OCI-LY3 (cell line): ENCODE measurements around the gene NDST1.

Experiments
- H2AFZ ChIP-seq: fragments of 200-600, 300-600 bp; shearing (Covaris generic); 2 replicates; pipeline ENCODE4 v1.6.0; 2014; ENCODE audit warnings: antibody characterized with exemption, low read depth, low read length
- H3K27ac ChIP-seq: fragments of 200-600, 300-600 bp; sonication (generic); 2 replicates; pipeline ENCODE4 v1.5.1; 2014; ENCODE audit warnings: mild to moderate bottlenecking, low read length, moderate library complexity, mixed read lengths
- H3K27me3 ChIP-seq: fragments of 200-600, 300-600 bp; sonication (generic); 2 replicates; pipeline ENCODE4 v1.6.1; 2014; ENCODE audit warnings: low read depth, low read length, mixed read lengths
- H3K36me3 ChIP-seq: fragments of 200-600, 300-600 bp; sonication (generic); replicated peaks from 2 replicates; pipeline ENCODE3; 2014; ENCODE audit warnings: low read depth, low read length, mixed read lengths
- H3K4me1 ChIP-seq: fragments of 300-600, 200-600 bp; sonication (generic); 2 replicates; pipeline ENCODE4 v1.6.1; 2014; ENCODE audit warnings: low read length, mixed read lengths
- H3K4me2 ChIP-seq: fragments of 200-600, 300-600 bp; sonication (generic); 2 replicates; pipeline ENCODE4 v1.6.1; 2014; ENCODE audit warnings: low read length, mixed read lengths
- H3K4me3 ChIP-seq: fragments of 300-600, 200-600 bp; sonication (generic); 2 replicates; pipeline ENCODE4 v1.5.1; 2014; ENCODE audit warnings: antibody characterized with exemption, mild to moderate bottlenecking, low read length, moderate library complexity
- H3K79me2 ChIP-seq: fragments of 300-600, 200-600 bp; shearing (Covaris generic); 2 replicates; pipeline ENCODE4 v1.6.1; 2014; ENCODE audit warnings: mild to moderate bottlenecking, low read length, mixed read lengths
- H3K9ac ChIP-seq: fragments of 300-600, 200-600 bp; shearing (Covaris generic); 2 replicates; pipeline ENCODE4 v1.6.0; 2014; ENCODE audit warnings: mild to moderate bottlenecking, low read length, moderate library complexity
- H3K9me3 ChIP-seq: fragments of 200-600, 300-600 bp; shearing (Covaris generic); 2 replicates; pipeline ENCODE4 v1.6.1; 2014; ENCODE audit warnings: low read length, mixed read lengths; ENCODE audit not compliant: insufficient read depth
- H4K20me1 ChIP-seq: fragments of 200-600, 300-600 bp; sonication (generic); 2 replicates; pipeline ENCODE4 v1.6.1; 2016; ENCODE audit warnings: low read length, mixed read lengths; ENCODE audit not compliant: insufficient read depth
- CTCF ChIP-seq: fragments of 200-600, 300-600 bp; sonication (generic); IDR thresholded peaks from 2 replicates; pipeline ENCODE4 v1.5.1; 2014; ENCODE audit warnings: antibody characterized with exemption, low read length, low read depth
- EZH2phosphoT487 ChIP-seq: fragments of 200-600 bp; shearing (Covaris generic); IDR thresholded peaks from 2 replicates; pipeline ENCODE4 v1.6.1; 2018; ENCODE audit warnings: antibody characterized with exemption, mixed run types, low read depth

Gene NDST1

GRCh38 chr5:150600616-150601490 lies 92.9 kb downstream of the NDST1 start:
- Histone ChIP-seq H4K20me1 (no peaks in the 10 kb centered on the region), H3K27me3 (no peaks in the 10 kb centered on the region), H3K4me2 (no peak overlapping the region), H3K9ac (no peak overlapping the region), H3K4me3 (no peak overlapping the region), H3K9me3 (no peaks in the 10 kb centered on the region), H3K27ac (no peak overlapping the region), H3K4me1 (peaks cover 7% of the 10 kb centered on the region), H3K79me2 (no peaks in the 10 kb centered on the region), H3K36me3 (no peaks in the 10 kb centered on the region), H2AFZ (no peak overlapping the region)
- TF ChIP-seq EZH2phosphoT487 (no peak), CTCF (no peak)

- H2AFZ ChIP-seq = no peak overlapping the region
- peaks cover 7% of the 10 kb centered on the region for H3K4me1 ChIP-seq
- H3K9me3 ChIP-seq = no peaks in the 10 kb centered on the region
- H4K20me1 ChIP-seq = no peaks in the 10 kb centered on the region
- no peaks in the 10 kb centered on the region for H3K36me3 ChIP-seq
- H3K4me2 ChIP-seq = no peak overlapping the region
- H3K9ac ChIP-seq = no peak overlapping the region
- no peak overlapping the region for H3K27ac ChIP-seq
- no peak overlapping the region for H3K4me3 ChIP-seq
- no peaks in the 10 kb centered on the region for H3K79me2 ChIP-seq
- TF ChIP-seq EZH2phosphoT487 (no peak), CTCF (no peak)
- no peaks in the 10 kb centered on the region for H3K27me3 ChIP-seq
Measured at GRCh38 chr5:150601491-150602345, 93.8 kb downstream of the NDST1 start.

GRCh38 chr5:150603052-150603451 lies 95.1 kb downstream of the NDST1 start:
- no peak overlapping the region for H3K27ac ChIP-seq
- H3K27me3 ChIP-seq = no peaks in the 10 kb centered on the region
- TF ChIP-seq CTCF (no peak), EZH2phosphoT487 (no peak)
- no peak overlapping the region for H2AFZ ChIP-seq
- no peaks in the 10 kb centered on the region for H3K9me3 ChIP-seq
- H3K4me2 ChIP-seq = no peak overlapping the region
- H3K9ac ChIP-seq = no peak overlapping the region
- no peak overlapping the region for H3K4me3 ChIP-seq
- no peaks in the 10 kb centered on the region for H3K36me3 ChIP-seq
- H3K4me1 ChIP-seq = peaks cover 7% of the 10 kb centered on the region
- H4K20me1 ChIP-seq = no peaks in the 10 kb centered on the region
- no peaks in the 10 kb centered on the region for H3K79me2 ChIP-seq

- Histone ChIP-seq H3K27ac (no peak overlapping the region), H2AFZ (no peak overlapping the region), H3K9ac (no peak overlapping the region), H3K4me3 (no peak overlapping the region), H3K27me3 (no peaks in the 10 kb centered on the region), H3K79me2 (no peaks in the 10 kb centered on the region), H3K36me3 (no peaks in the 10 kb centered on the region), H3K4me1 (peaks cover 7% of the 10 kb centered on the region), H3K9me3 (no peaks in the 10 kb centered on the region), H4K20me1 (no peaks in the 10 kb centered on the region), H3K4me2 (no peak overlapping the region)
- TF ChIP-seq EZH2phosphoT487 = no peak
- no peak for TF ChIP-seq CTCF
Measured at GRCh38 chr5:150603491-150603890, 95.6 kb downstream of the NDST1 start.
